GM12874 (cell line): Measurements from ENCODE around the gene MCTS1.

Experiments used
- TF ChIP-seq, protein P1 (sequence below): IDR thresholded peaks from 2 replicates; pipeline ENCODE4 v1.5.1; 2011; ENCODE audit warnings: low read depth, mild to moderate bottlenecking, control low read depth, low read length, moderate library complexity; ENCODE audit not compliant: insufficient read depth

Gene MCTS1, protein sequence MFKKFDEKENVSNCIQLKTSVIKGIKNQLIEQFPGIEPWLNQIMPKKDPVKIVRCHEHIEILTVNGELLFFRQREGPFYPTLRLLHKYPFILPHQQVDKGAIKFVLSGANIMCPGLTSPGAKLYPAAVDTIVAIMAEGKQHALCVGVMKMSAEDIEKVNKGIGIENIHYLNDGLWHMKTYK

DNA sequence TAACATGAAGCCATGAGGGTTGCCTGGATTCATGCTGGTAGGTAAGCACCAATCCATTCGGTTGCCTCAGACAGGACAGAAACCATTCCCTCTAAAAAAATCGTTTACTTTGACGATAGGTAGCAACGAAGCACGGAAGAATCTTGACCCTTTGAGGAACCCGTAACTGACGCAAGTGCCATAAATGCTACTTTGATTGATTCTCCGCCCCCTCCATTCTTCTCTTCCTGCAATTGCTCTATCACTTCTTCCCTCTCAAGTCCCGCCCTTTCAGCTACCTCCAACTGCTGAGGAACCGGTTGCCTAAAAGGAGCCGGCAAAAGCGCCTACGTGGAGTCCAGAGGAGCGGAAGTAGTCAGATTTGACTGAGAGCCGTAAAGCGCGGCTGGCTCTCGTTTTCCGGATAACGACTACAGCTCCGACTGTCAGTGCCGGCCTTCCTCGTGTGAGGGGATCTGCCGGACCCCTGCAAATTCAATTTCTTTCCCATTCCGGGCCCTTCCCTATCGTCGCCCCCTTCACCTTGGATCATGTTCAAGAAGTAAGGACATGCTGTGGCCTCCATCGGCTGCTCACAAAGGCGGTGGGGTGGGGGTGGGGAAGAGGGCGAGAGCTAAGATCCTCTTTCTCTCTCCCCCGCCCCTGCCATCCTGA, at the start of gene MCTS1:
TSS of gene MCTS1 (plus strand) at position 395 of the 654 bp plus-strand sequence. CDS start at position 531, 136 bp downstream.
- TF ChIP-seq, protein P1, sequence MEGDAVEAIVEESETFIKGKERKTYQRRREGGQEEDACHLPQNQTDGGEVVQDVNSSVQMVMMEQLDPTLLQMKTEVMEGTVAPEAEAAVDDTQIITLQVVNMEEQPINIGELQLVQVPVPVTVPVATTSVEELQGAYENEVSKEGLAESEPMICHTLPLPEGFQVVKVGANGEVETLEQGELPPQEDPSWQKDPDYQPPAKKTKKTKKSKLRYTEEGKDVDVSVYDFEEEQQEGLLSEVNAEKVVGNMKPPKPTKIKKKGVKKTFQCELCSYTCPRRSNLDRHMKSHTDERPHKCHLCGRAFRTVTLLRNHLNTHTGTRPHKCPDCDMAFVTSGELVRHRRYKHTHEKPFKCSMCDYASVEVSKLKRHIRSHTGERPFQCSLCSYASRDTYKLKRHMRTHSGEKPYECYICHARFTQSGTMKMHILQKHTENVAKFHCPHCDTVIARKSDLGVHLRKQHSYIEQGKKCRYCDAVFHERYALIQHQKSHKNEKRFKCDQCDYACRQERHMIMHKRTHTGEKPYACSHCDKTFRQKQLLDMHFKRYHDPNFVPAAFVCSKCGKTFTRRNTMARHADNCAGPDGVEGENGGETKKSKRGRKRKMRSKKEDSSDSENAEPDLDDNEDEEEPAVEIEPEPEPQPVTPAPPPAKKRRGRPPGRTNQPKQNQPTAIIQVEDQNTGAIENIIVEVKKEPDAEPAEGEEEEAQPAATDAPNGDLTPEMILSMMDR = no peak

DNA sequence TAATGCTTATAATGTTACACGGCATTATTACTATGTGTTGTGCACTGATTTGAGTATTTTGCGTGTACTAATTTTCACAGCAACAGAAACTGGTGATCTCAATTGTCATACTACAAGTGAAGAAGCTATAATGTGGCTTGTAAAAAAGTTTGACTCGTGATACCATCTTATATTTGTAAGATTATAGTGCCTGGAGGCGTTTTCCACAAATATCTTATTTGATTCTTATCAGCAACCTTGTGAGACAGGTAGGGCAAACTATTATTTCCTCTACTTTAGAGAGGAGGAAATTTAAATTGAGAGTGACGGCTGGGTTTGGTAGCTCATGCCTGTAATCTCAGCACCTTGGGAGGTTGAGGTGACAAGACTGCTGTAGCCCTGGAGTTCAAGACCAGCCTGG, 47.6 kb upstream of the MCTS1 start:
- TF ChIP-seq, protein P1 = no peak

DNA sequence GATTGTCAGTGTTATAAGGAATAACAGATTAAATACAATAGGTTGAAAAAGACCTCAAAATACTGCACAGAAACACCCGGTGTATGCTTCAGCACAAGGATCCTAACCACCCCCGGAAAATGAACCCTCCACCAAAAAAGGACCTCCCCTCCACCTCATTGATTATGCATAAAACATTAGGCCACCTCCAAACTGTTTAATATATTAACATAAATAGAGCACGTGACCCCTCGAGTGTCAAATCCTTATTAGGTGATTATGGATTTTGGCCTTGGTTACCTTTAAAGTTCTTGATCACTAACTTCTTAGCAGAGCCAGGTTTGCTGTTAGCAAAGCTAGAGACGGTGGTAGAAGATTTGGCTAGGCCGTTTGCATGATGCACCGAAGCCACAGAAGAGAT, 44.1 kb upstream of the MCTS1 start:
- TF ChIP-seq, protein P1 = no peak

DNA sequence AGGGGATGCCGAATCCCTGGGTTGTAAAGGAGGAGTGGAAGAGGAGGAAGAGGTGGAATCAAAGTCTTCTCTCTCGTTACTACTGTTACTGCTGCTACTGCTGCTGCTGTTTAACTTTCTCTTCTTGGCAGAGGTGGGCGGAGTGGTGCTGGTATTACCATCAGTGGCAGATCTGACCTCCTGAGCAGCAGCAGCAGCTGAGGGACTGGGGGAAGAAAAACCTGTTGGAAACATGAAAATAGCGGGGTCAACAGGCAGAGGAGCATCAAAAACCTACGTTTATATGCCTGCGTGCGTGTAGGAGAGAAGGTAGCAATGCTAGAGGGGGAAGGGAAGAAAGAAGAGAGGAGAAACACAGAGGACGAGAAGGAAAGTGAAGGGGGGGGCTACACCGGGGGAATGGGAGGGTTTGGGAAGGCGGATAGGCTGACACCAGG, 43.5 kb upstream of the MCTS1 start:
- TF ChIP-seq, protein P1 = no peak

DNA sequence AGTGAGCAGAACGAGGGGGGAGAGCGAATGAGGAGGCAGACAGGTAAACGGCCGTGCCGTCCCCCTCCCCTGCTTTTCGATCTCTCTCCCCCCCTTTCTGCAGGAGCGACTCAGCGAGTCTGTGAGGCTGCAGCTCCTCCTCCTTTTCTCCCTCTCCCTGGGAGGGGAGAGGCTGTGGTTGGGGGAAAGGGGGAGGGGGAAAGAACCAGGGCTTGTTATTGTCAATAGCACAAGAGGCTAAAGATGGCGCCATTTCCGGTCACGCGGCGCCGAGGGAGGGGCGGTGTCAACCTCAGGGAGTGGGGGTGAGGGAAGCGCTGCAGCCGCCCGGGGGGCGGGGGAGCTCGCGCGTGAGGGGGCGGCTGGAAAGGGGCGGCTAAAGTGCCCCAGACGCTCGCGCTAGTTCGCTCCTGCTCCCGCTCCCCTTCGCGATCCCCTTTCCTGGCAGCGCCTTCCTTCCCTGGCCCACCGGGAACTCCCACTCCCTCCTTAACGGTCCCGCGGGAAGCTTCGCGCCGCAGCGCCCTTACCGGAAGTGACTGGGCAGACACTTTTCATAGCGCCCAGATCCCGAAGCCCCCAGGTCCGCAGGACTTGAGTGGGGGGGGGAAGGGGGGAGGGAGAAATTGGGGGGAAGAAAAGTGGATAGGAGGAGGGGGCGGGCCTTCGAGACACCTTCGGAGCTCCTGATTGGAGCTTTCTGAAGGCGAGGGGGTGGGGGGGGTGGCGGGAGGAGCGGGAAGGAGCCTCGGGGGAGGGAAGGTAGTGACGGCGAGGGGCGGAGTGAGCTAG, 42.9 kb upstream of the MCTS1 start, which contains the start of gene CUL4B:
TSS of gene CUL4B (minus strand) at position 121 of the 792 bp plus-strand sequence. CDS start 324 bp downstream, outside the sequence.
- TF ChIP-seq, protein P1 = no peak

DNA sequence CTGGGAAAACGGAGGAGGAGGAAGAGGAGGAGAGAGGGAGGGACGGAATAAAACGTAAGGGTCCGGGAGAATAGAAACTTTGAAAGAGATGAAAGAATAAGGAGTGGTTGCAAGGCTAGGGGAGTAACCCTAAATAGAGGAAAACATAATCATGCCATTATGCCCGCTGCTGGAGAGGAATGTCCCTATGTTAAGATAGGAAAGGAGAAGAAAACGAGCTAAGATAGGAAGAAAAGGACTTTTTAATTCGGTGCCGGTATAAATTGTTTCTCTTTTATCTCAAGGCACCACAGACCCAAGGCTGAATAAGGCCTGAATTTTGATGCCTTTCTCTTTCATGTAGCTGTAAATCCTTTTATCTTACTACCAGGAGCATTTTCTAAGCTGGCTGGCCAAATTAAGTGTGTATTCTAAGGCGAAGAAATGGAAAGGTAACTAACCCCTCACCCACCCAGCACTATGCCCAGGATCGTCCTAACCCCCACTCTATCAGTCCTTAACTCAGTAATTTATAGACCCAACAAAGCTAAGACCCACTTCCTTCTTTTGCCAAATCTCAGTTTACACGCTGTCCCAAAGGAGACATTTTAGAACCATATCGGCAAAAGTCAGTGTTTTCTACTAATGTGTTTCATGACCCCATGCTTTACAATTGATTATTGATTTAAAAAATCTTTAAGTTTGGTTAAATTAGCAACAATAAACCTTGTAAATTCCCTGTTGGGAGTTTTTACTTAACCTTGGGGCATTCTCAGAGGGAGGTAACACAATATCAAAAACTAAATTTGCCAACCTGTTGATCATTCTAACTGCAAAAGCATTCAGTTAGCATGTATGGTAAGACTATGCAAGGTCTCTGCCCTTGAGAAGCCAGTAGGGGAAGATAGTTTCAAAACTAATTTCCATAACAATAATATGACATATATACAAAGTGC, 42.0 kb upstream of the MCTS1 start:
- TF ChIP-seq, protein P1 = no peak
